HepG2 (cell line): Measurements from ENCODE around the gene ZC3H12A. TPM values are rescaled to one million over a fixed set of nuclear protein-coding genes. Genes with fewer than 3 reads are reported as not detected.

Experiments
- ELF3 ChIP-seq: IDR thresholded peaks from 2 replicates; pipeline ENCODE4 v1.6.1; 2016; ENCODE audit warnings: missing genetic modification reagents, missing compliant biosample characterization
- HOXA9 ChIP-seq: sonication (generic); formaldehyde crosslinking; IDR thresholded peaks from 2 replicates; pipeline ENCODE4 v1.8.1; 2022; ENCODE audit warnings: missing genetic modification reagents, mild to moderate bottlenecking, moderate library complexity, borderline replicate concordance
- PATZ1 ChIP-seq: sonication (generic); formaldehyde crosslinking; IDR thresholded peaks from 2 replicates; pipeline ENCODE4 v1.4.0; 2020; ENCODE audit warnings: missing genetic modification reagents
- PHF5A ChIP-seq: IDR thresholded peaks from one replicate; pipeline ENCODE4 v1.6.1; 2018; ENCODE audit warnings: low read depth, missing genetic modification reagents; ENCODE audit not compliant: unreplicated experiment
- SIN3A ChIP-seq: IDR thresholded peaks from 2 replicates; pipeline ENCODE4 v1.6.1; 2011; ENCODE audit warnings: low read depth, mild to moderate bottlenecking, control low read depth, low read length, borderline replicate concordance
- SP1 ChIP-seq, 2 experiments: fragments of 450-650 bp in 1 of 2; sonication (generic) in 1 of 2; formaldehyde crosslinking in 1 of 2; IDR thresholded peaks; 2 replicates each; pipeline versions ENCODE4 v1.4.0 to v1.6.1; 2016 to 2020; ENCODE audit warnings: missing genetic modification reagents in 1 of 2
- SRF ChIP-seq: IDR thresholded peaks from 2 replicates; pipeline ENCODE4 v1.6.1; 2011; ENCODE audit warnings: mild to moderate bottlenecking, low read depth, low read length, moderate library complexity
- ZFX ChIP-seq: sonication (generic); formaldehyde crosslinking; IDR thresholded peaks from 2 replicates; pipeline ENCODE4 v1.4.0; 2020; ENCODE audit warnings: mild to moderate bottlenecking, low read depth, missing genetic modification reagents, moderate library complexity
- ZNF329 ChIP-seq: sonication (generic); formaldehyde crosslinking; IDR thresholded peaks from 2 replicates; pipeline ENCODE4 v1.9.0; 2021; ENCODE audit warnings: low read depth, mild to moderate bottlenecking, missing genetic modification reagents
- ZNF331 ChIP-seq: sonication (generic); formaldehyde crosslinking; IDR thresholded peaks from 2 replicates; pipeline ENCODE4 v1.4.0; 2020; ENCODE audit warnings: missing genetic modification reagents
- ZNF350 ChIP-seq: sonication (generic); formaldehyde crosslinking; IDR thresholded peaks from 2 replicates; pipeline ENCODE4 v1.4.0; 2020; ENCODE audit warnings: mild to moderate bottlenecking, low read depth, missing genetic modification reagents, borderline replicate concordance
- ZNF362 ChIP-seq: sonication (generic); formaldehyde crosslinking; IDR thresholded peaks from 2 replicates; pipeline ENCODE4 v1.4.0; 2020; ENCODE audit warnings: missing genetic modification reagents, mild to moderate bottlenecking, borderline replicate concordance
- ZNF558 ChIP-seq: sonication (generic); formaldehyde crosslinking; IDR thresholded peaks from 2 replicates; pipeline ENCODE4 v1.9.0; 2022; ENCODE audit warnings: mild to moderate bottlenecking, missing genetic modification reagents, borderline replicate concordance
- ZNF569 ChIP-seq: sonication (generic); formaldehyde crosslinking; IDR thresholded peaks from 2 replicates; pipeline ENCODE4 v1.5.0; 2020; ENCODE audit warnings: mild to moderate bottlenecking, missing genetic modification reagents, moderate library complexity, borderline replicate concordance
- ZNF574 ChIP-seq: sonication (generic); formaldehyde crosslinking; IDR thresholded peaks from 2 replicates; pipeline ENCODE4 v1.4.0; 2020; ENCODE audit warnings: missing genetic modification reagents
- ZNF83 ChIP-seq: sonication (generic); formaldehyde crosslinking; IDR thresholded peaks from 2 replicates; pipeline ENCODE4 v1.4.0; 2020; ENCODE audit warnings: missing genetic modification reagents, mild to moderate bottlenecking, borderline replicate concordance
- polyA plus RNA-seq, 8 experiments: library from polyadenylated mRNA; depleted of rRNA in 3 of 8; stranded (reverse) in 7 of 8; unstranded in 1 of 8; fragments of >200 nt; fragmentation: Illumina TruSeq in 4 of 8; extraction: Trizol in 4 of 8; gene quantifications; 2 replicates each; pipeline versions ENCODE4 v1.2.1 to v1.2.3, GENCODE V29; 2011 to 2016; ENCODE audit warnings: low read depth in 4 of 8, missing spikeins in 1 of 8, mixed read lengths in 1 of 8; ENCODE audit not compliant: insufficient read depth in 1 of 8
- total RNA-seq, 5 experiments: library from RNA; depleted of rRNA; stranded (reverse); fragments of >200 nt; fragmentation: Illumina TruSeq; extraction: Trizol; gene quantifications; 2 replicates each; pipeline ENCODE4 v1.2.3, GENCODE V29; 2016; ENCODE audit warnings: low read depth in 1 of 5
- TF ChIP-seq, protein P1 (sequence below): sonication (generic); formaldehyde crosslinking; IDR thresholded peaks from 2 replicates; pipeline ENCODE4 v1.5.0; 2020; ENCODE audit warnings: mild to moderate bottlenecking, low read depth, missing genetic modification reagents, borderline replicate concordance
- TF ChIP-seq, protein P2 (sequence below): sonication (generic); formaldehyde crosslinking; conservative IDR thresholded peaks from 2 replicates; pipeline ENCODE4 v1.4.0; 2020; ENCODE audit warnings: missing genetic modification reagents
- TF ChIP-seq, protein P3 (sequence below): sonication (generic); formaldehyde crosslinking; IDR thresholded peaks from 2 replicates; pipeline ENCODE4 v1.8.0; 2022; ENCODE audit warnings: low read depth, missing genetic modification reagents

Gene ZC3H12A
- total and polyA plus RNA-seq, 2 of the 13 experiments (the other 11 are each of a cell fraction or from before 2014, with no cell fraction given), result 6.8 to 13.3 TPM

GRCh38 chr1:37474046-37474696, at the start of gene ZC3H12A (continued):
- TF ChIP-seq ZNF331 (CRISPR knock-in tag) (peak; percentile 68; the same call in 1 of the 2 replicates), ZNF558 (CRISPR knock-in tag) (0 out of 2 replicates have a peak, but pooled peaks have one; percentile 66), HOXA9 (CRISPR knock-in tag) (0 out of 2 replicates have a peak, but pooled peaks have one; percentile 31), SP1 (IDR thresholded peaks at IDR 0.05) (no peak), SP1 (CRISPR knock-in tag; IDR thresholded peaks at IDR 0.05) (peak; percentile 46; the same call in 1 of the 2 replicates), ZNF329 (CRISPR knock-in tag) (peak; percentile 54; the same call in 1 of the 2 replicates), PHF5A (CRISPR knock-in tag) (peak; percentile 57), ZFX (CRISPR knock-in tag) (peak; percentile 84), ZNF574 (CRISPR knock-in tag) (peak; percentile 56), ZNF83 (CRISPR knock-in tag) (no peak), ZNF350 (CRISPR knock-in tag) (no peak), SIN3A (peak; percentile 70; the same call in 1 of the 2 replicates), PATZ1 (CRISPR knock-in tag) (peak; percentile 84), ZNF362 (CRISPR knock-in tag) (no peak), ELF3 (CRISPR knock-in tag) (peak; percentile 84; the same call in 1 of the 2 replicates), ZNF569 (CRISPR knock-in tag) (no peak), SRF (no peak; the same call in 1 of the 2 replicates)
- TF ChIP-seq, protein P1, sequence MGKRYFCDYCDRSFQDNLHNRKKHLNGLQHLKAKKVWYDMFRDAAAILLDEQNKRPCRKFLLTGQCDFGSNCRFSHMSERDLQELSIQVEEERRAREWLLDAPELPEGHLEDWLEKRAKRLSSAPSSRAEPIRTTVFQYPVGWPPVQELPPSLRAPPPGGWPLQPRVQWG (CRISPR knock-in tag), result no peak; the same call in 1 of the 2 replicates
- TF ChIP-seq, protein P2, sequence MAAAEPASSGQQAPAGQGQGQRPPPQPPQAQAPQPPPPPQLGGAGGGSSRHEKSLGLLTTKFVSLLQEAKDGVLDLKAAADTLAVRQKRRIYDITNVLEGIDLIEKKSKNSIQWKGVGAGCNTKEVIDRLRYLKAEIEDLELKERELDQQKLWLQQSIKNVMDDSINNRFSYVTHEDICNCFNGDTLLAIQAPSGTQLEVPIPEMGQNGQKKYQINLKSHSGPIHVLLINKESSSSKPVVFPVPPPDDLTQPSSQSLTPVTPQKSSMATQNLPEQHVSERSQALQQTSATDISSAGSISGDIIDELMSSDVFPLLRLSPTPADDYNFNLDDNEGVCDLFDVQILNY (CRISPR knock-in tag), result 0 out of 2 replicates have a peak, but pooled peaks have one; percentile 39
- TF ChIP-seq, protein P3, sequence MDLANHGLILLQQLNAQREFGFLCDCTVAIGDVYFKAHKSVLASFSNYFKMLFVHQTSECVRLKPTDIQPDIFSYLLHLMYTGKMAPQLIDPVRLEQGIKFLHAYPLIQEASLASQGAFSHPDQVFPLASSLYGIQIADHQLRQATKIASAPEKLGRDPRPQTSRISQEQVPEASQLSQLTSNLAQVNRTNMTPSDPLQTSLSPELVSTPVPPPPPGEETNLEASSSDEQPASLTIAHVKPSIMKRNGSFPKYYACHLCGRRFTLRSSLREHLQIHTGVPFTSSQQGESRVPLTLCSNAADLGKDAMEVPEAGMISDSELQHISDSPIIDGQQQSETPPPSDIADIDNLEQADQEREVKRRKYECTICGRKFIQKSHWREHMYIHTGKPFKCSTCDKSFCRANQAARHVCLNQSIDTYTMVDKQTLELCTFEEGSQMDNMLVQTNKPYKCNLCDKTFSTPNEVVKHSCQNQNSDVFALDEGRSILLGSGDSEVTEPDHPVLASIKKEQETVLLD, result 0 out of 2 replicates have a peak, but pooled peaks have one; percentile 68
